ACC112 (cell line): ENCODE results near the gene ORMDL3.

Experiments used
- H2AFZ ChIP-seq: fragments of 200-600 bp; sonication (generic); one replicate; pipeline ENCODE4 v1.6.0; 2017; ENCODE audit warnings: antibody characterized with exemption, low read length; ENCODE audit not compliant: unreplicated experiment
- H3K27ac ChIP-seq: fragments of 200-600 bp; sonication (generic); 2 replicates; pipeline ENCODE4 v1.5.1; 2014; ENCODE audit warnings: low read depth, mild to moderate bottlenecking, antibody characterized with exemption, low read length, moderate library complexity
- H3K27me3 ChIP-seq: fragments of 200-600 bp; sonication (generic); 2 replicates; pipeline ENCODE4 v1.6.1; 2014; ENCODE audit warnings: mild to moderate bottlenecking, antibody characterized with exemption, low read length, moderate library complexity, mixed read lengths; ENCODE audit not compliant: insufficient read depth
- H3K36me3 ChIP-seq: fragments of 200-600 bp; sonication (generic); 2 replicates; pipeline ENCODE4 v1.6.1; 2016; ENCODE audit warnings: mild to moderate bottlenecking, antibody characterized with exemption, low read length, moderate library complexity, mixed read lengths; ENCODE audit not compliant: insufficient read depth
- H3K4me1 ChIP-seq: fragments of 200-600 bp; sonication (generic); one replicate; pipeline ENCODE4 v1.6.1; 2016; ENCODE audit warnings: low read length, mixed read lengths; ENCODE audit not compliant: insufficient read depth, unreplicated experiment, control insufficient read depth
- H3K4me3 ChIP-seq: fragments of 200-600 bp; sonication (generic); 2 replicates; pipeline ENCODE4 v1.5.1; 2014; ENCODE audit warnings: mild to moderate bottlenecking, low read depth, low read length
- H3K79me2 ChIP-seq: fragments of 200-600 bp; sonication (generic); one replicate; pipeline ENCODE4 v1.6.0; 2016; ENCODE audit warnings: low read length; ENCODE audit not compliant: control insufficient read depth, unreplicated experiment, insufficient read depth

ORMDL3 gene

GRCh38 chr17:39934324-39934723 lies 6.9 kb upstream of the ORMDL3 start:
- H3K27me3 ChIP-seq: no peaks in the 10 kb centered on the region
- no peaks in the 10 kb centered on the region for H3K36me3 ChIP-seq
- H2AFZ ChIP-seq: no peak overlapping the region
- no peaks in the 10 kb centered on the region for H3K79me2 ChIP-seq
- peaks cover 21% of the 10 kb centered on the region for H3K4me1 ChIP-seq
- no peak overlapping the region for H3K4me3 ChIP-seq
- no peak overlapping the region for H3K27ac ChIP-seq

GRCh38 chr17:39933912-39934311 lies 6.5 kb upstream of the ORMDL3 start:
- Histone ChIP-seq H2AFZ (no peak overlapping the region), H3K27ac (no peak overlapping the region), H3K27me3 (no peaks in the 10 kb centered on the region), H3K4me1 (peaks cover 19% of the 10 kb centered on the region), H3K36me3 (no peaks in the 10 kb centered on the region), H3K4me3 (no peak overlapping the region), H3K79me2 (no peaks in the 10 kb centered on the region)

GRCh38 chr17:39929646-39930407 lies 2.4 kb upstream of the ORMDL3 start:
- Histone ChIP-seq H3K27me3 (no peaks in the 10 kb centered on the region), H3K79me2 (peaks cover 23% of the 10 kb centered on the region), H3K4me1 (peaks cover 39% of the 10 kb centered on the region), H2AFZ (no peak overlapping the region), H3K36me3 (no peaks in the 10 kb centered on the region), H3K4me3 (peak overlapping the region; percentile 53), H3K27ac (peak overlapping the region; percentile 92)

GRCh38 chr17:39928858-39929645 lies 1.7 kb upstream of the ORMDL3 start:
- Histone ChIP-seq H3K27ac (peak overlapping the region; percentile 92), H3K79me2 (peaks cover 28% of the 10 kb centered on the region), H3K36me3 (no peaks in the 10 kb centered on the region), H3K4me3 (peak overlapping the region; percentile 53), H2AFZ (no peak overlapping the region), H3K27me3 (no peaks in the 10 kb centered on the region), H3K4me1 (peaks cover 47% of the 10 kb centered on the region)

GRCh38 chr17:39927929-39928857 lies 792 bp upstream of the ORMDL3 start:
- H2AFZ ChIP-seq: peak overlapping the region; percentile 16
- peaks cover 36% of the 10 kb centered on the region for H3K79me2 ChIP-seq
- no peaks in the 10 kb centered on the region; the same call in 1 of the 2 replicates for H3K36me3 ChIP-seq
- H3K27ac ChIP-seq: peak overlapping the region; percentile 92
- H3K4me3 ChIP-seq: peak overlapping the region; percentile 86
- H3K27me3 ChIP-seq: no peaks in the 10 kb centered on the region
- H3K4me1 ChIP-seq: peaks cover 52% of the 10 kb centered on the region

GRCh38 chr17:39926588-39927100 lies 757 bp downstream of the ORMDL3 start:
- Histone ChIP-seq H3K36me3 (peaks cover 12% of the 10 kb centered on the region; the same call in 1 of the 2 replicates), H3K4me1 (peaks cover 52% of the 10 kb centered on the region), H3K27me3 (no peaks in the 10 kb centered on the region), H3K4me3 (peak overlapping the region; percentile 86), H3K27ac (peak overlapping the region; percentile 56; the same call in 1 of the 2 replicates), H3K79me2 (peaks cover 36% of the 10 kb centered on the region), H2AFZ (peak overlapping the region; percentile 9)

GRCh38 chr17:39926135-39926587 lies 1.2 kb downstream of the ORMDL3 start:
- H2AFZ ChIP-seq: no peak overlapping the region
- peaks cover 52% of the 10 kb centered on the region for H3K4me1 ChIP-seq
- peaks cover 36% of the 10 kb centered on the region for H3K79me2 ChIP-seq
- no peak overlapping the region for H3K27ac ChIP-seq
- peaks cover 13% of the 10 kb centered on the region; the same call in 1 of the 2 replicates for H3K36me3 ChIP-seq
- H3K4me3 ChIP-seq: peak overlapping the region; percentile 86
- no peaks in the 10 kb centered on the region for H3K27me3 ChIP-seq

- no peak overlapping the region for H2AFZ ChIP-seq
- H3K27me3 ChIP-seq: no peaks in the 10 kb centered on the region
- peaks cover 13% of the 10 kb centered on the region; the same call in 1 of the 2 replicates for H3K36me3 ChIP-seq
- no peak overlapping the region for H3K27ac ChIP-seq
- H3K79me2 ChIP-seq: peaks cover 36% of the 10 kb centered on the region
- peak overlapping the region; percentile 86; the same call in 1 of the 2 replicates for H3K4me3 ChIP-seq
- H3K4me1 ChIP-seq: peaks cover 52% of the 10 kb centered on the region
These were observed 1.9 kb downstream of the ORMDL3 start for GRCh38 chr17:39925282-39926134.

GRCh38 chr17:39924691-39925055 lies 2.7 kb downstream of the ORMDL3 start:
- no peak overlapping the region for H2AFZ ChIP-seq
- H3K27me3 ChIP-seq: no peaks in the 10 kb centered on the region
- no peak overlapping the region for H3K4me3 ChIP-seq
- peak overlapping the region; percentile 29; the same call in 1 of the 2 replicates for H3K27ac ChIP-seq
- peaks cover 20% of the 10 kb centered on the region; the same call in 1 of the 2 replicates for H3K36me3 ChIP-seq
- H3K4me1 ChIP-seq: peaks cover 48% of the 10 kb centered on the region
- H3K79me2 ChIP-seq: peaks cover 36% of the 10 kb centered on the region
